WERI-Rb-1 (cell line): ENCODE data around the gene IQSEC3.

Experiments used
- DNase-seq: peaks from one replicate; pipeline ENCODE4 v3.0.0-alpha.2; 2020
- H3K27ac ChIP-seq: fragments of 250-450 bp; sonication (Bioruptor Pico); 2 replicates; pipeline ENCODE4 v1.5.1; 2020; ENCODE audit warnings: mild to moderate bottlenecking, moderate library complexity
- H3K27me3 ChIP-seq: fragments of 250-450 bp; sonication (Bioruptor Pico); 2 replicates; pipeline ENCODE4 v1.5.1; 2021; ENCODE audit warnings: mild to moderate bottlenecking, low read depth, moderate library complexity; ENCODE audit not compliant: insufficient read depth, severe bottlenecking
- H3K36me3 ChIP-seq: fragments of 250-450 bp; sonication (Bioruptor Pico); 2 replicates; pipeline ENCODE4 v1.5.1; 2020; ENCODE audit warnings: mild to moderate bottlenecking, moderate library complexity
- H3K4me3 ChIP-seq: 2 replicates; pipeline ENCODE4 v1.5.1; 2011; ENCODE audit warnings: low read depth, mild to moderate bottlenecking, control low read depth, low read length
- H3K9me3 ChIP-seq: fragments of 250-450 bp; sonication (Bioruptor Pico); 2 replicates; pipeline ENCODE4 v1.5.1; 2021; ENCODE audit warnings: mild to moderate bottlenecking, moderate library complexity; ENCODE audit not compliant: severe bottlenecking
- CTCF ChIP-seq: IDR thresholded peaks from 2 replicates; pipeline ENCODE4 v1.5.1; 2011; ENCODE audit warnings: low read depth, mild to moderate bottlenecking, control low read depth, inconsistent platforms, low read length

IQSEC3 gene

DNA sequence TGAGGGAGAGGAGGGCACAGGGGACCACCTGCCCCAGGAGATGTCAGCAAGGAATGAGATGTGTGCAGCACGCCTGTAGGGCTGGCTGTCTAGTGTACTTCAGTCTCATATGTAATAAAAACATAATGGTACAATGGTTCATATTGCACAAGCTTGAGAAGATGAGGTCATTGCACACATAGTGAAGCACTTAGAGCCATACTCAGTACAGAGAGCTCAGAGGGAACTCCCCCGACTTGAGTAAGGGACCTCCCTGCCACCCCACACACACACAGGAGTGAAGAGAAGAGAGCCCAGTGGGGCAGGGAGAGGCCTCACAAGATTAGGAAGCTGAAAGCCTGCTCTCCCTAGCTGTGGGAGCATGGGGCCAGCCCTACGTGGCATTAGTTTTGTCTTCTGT is 85.9 kb downstream of the IQSEC3 start:
- Histone ChIP-seq H3K27me3 (no peaks in the 10 kb centered on the region), H3K36me3 (no peaks in the 10 kb centered on the region), H3K9me3 (no peaks in the 10 kb centered on the region), H3K4me3 (no peak overlapping the region), H3K27ac (no peak overlapping the region)
- DNase-seq = no peak
- TF ChIP-seq CTCF = no peak

DNA sequence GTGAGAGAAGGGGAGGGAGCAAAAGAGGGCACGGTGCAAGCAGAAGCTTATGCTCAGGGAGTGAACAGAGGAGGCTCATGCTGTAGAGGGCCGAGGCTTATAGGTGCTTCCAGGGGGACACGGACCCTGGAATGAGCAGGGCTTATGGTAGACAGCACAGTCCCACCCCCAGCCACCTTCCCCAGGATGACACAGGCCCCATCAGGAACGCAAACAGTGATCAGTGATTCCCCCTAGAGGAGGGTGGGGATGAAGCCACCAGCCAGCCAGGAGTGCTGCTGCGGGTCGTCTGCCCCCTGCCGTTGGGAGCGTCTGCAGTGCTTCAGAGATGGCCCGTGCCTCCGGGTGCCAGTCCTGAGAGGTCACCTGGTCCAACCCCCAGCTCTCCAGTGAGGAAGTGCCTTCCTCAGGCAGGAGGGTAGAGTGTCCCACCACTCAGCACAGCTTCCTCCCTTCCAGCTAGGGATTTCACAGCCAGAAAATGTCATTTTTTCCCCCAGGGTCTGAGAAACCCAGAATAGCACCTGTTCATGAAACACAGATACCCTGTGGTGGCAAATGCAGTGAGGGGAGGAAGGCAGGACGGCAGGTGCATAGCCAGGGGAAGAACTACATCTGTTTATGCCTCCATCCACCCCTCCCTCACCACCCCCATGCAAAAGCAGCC is 86.6 kb downstream of the IQSEC3 start:
- no peak overlapping the region for H3K27ac ChIP-seq
- H3K27me3 ChIP-seq = no peaks in the 10 kb centered on the region
- no peaks in the 10 kb centered on the region for H3K36me3 ChIP-seq
- peak; percentile 100 for TF ChIP-seq CTCF
- DNase-seq = peak; percentile 91
- H3K9me3 ChIP-seq = no peaks in the 10 kb centered on the region
- H3K4me3 ChIP-seq = no peak overlapping the region

DNA sequence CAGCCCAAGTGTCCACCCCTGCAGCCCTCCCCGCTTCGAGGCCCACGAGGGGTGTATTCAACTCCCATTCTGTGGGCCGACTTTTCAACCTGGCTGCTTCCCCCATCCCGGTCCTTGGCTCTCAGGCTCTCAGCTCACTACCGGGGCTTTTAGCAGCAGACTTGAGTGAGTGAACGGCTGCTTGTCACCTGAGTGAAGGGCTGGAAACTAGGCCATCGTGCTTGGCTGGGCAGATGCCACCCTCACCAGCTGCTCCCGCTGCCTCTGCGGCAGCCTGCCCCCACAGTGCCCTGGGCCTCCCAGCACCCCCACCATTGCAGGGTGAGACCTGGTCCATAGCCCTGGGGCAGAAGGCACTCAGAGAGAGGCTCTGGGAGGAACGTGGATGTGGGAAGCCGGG is 87.5 kb downstream of the IQSEC3 start:
- no peaks in the 10 kb centered on the region for H3K36me3 ChIP-seq
- H3K27me3 ChIP-seq = no peaks in the 10 kb centered on the region
- no peak for DNase-seq
- no peak overlapping the region for H3K4me3 ChIP-seq
- TF ChIP-seq CTCF = no peak
- no peak overlapping the region for H3K27ac ChIP-seq
- H3K9me3 ChIP-seq = no peaks in the 10 kb centered on the region

DNA sequence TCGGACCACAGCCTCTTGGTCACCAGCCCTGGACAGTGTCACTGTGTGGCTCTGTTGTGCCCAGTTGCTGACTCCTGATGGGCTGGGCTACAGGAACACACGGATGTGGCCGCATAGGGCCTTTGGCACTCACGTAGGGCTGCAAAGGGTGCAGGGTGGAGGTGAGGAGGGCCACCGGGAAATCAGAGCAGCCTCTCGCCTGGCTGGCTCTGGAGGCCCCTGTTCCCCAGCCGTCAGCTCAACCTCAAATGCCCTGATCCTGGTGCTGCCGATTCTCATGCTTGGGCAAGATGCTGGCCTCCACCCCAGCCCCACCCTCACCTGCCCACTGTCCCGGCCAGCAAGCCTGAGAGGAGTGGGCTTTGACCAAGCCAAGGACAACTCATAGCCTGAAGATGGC is 88.4 kb downstream of the IQSEC3 start:
- Histone ChIP-seq H3K9me3 (no peaks in the 10 kb centered on the region), H3K27me3 (no peaks in the 10 kb centered on the region), H3K4me3 (no peak overlapping the region), H3K27ac (no peak overlapping the region), H3K36me3 (no peaks in the 10 kb centered on the region)
- DNase-seq = no peak
- no peak for TF ChIP-seq CTCF

DNA sequence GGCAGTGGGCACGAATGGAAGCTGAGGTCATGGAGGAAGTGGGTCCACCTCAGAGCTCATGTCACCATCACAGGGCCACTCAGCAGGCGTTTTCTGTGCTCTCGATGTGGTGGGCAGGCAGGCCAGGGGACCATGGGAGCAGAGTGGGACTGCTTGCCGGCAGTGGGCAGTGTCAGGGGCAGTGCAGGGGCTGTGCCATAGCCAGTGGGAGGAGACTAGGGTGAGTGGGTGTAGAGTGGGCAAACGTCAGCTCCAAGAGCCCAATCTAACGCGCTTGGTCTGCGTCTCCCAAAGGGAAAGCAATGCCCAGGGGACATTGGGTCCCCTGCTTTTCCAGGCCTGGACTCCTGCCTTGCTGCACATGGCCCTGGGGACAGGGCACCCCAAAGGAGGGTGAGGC is 89.1 kb downstream of the IQSEC3 start:
- no peak for DNase-seq
- Histone ChIP-seq H3K27ac (no peak overlapping the region), H3K9me3 (no peaks in the 10 kb centered on the region), H3K4me3 (no peak overlapping the region), H3K27me3 (no peaks in the 10 kb centered on the region), H3K36me3 (no peaks in the 10 kb centered on the region)
- no peak for TF ChIP-seq CTCF

- no peaks in the 10 kb centered on the region for H3K36me3 ChIP-seq
- no peak overlapping the region for H3K4me3 ChIP-seq
- H3K27ac ChIP-seq = no peak overlapping the region
- DNase-seq = no peak
- no peaks in the 10 kb centered on the region for H3K9me3 ChIP-seq
- no peak for TF ChIP-seq CTCF
- no peaks in the 10 kb centered on the region for H3K27me3 ChIP-seq
These were observed 90.4 kb downstream of the IQSEC3 start for GRCh38 chr12:156945-157344.
